SK-N-MC (cell line): Measurements from ENCODE around the gene FBXW9.
"Not testable (repeated sequence)": the region's sequence is repeated elsewhere in the genome, so short reads cannot be mapped to it uniquely, and the experiment has no call there.

Source experiments
- DNase-seq: peaks from one replicate; pipeline ENCODE4 v3.0.0-alpha.2; 2011; ENCODE audit warnings: low read depth, low spot score
- H3K27ac ChIP-seq: fragments of 200-600 bp; sonication (generic); 2 replicates; pipeline ENCODE4 v1.5.1; 2016; ENCODE audit warnings: mixed run types
- H3K36me3 ChIP-seq: fragments of 200-600 bp; sonication (generic); 2 replicates; pipeline ENCODE4 v1.6.1; 2017; ENCODE audit warnings: antibody characterized with exemption, low read length, mixed read lengths; ENCODE audit not compliant: insufficient read depth
- H3K4me3 ChIP-seq: fragments of 200-600 bp; sonication (generic); 2 replicates; pipeline ENCODE4 v1.5.1; 2016
- H3K9ac ChIP-seq: fragments of 200-600 bp; sonication (generic); 2 replicates; pipeline ENCODE4 v1.8.0; 2017; ENCODE audit warnings: mixed run types, mixed read lengths; ENCODE audit not compliant: insufficient read length
- H3K9me3 ChIP-seq: fragments of 200-600 bp; sonication (generic); 2 replicates; pipeline ENCODE4 v1.6.1; 2017; ENCODE audit warnings: low read depth, mild to moderate bottlenecking, antibody characterized with exemption, low read length, moderate library complexity, mixed read lengths
- EZH2 ChIP-seq: fragments of 200-600 bp; sonication (generic); IDR thresholded peaks from one replicate; pipeline ENCODE4 v1.6.1; 2017; ENCODE audit warnings: antibody characterized with exemption
- FOXP2 ChIP-seq: optimal IDR thresholded peaks from 2 replicates; pipeline ENCODE3; 2011; ENCODE audit warnings: mild to moderate bottlenecking, moderate library complexity; ENCODE audit not compliant: insufficient read depth; ENCODE audit errors: extremely low read length, control extremely low read depth
- POLR2AphosphoS5 ChIP-seq: IDR thresholded peaks from 2 replicates; pipeline ENCODE4 v1.6.1; 2012; ENCODE audit warnings: mild to moderate bottlenecking, low read depth, low read length, borderline replicate concordance

FBXW9 gene

DNA sequence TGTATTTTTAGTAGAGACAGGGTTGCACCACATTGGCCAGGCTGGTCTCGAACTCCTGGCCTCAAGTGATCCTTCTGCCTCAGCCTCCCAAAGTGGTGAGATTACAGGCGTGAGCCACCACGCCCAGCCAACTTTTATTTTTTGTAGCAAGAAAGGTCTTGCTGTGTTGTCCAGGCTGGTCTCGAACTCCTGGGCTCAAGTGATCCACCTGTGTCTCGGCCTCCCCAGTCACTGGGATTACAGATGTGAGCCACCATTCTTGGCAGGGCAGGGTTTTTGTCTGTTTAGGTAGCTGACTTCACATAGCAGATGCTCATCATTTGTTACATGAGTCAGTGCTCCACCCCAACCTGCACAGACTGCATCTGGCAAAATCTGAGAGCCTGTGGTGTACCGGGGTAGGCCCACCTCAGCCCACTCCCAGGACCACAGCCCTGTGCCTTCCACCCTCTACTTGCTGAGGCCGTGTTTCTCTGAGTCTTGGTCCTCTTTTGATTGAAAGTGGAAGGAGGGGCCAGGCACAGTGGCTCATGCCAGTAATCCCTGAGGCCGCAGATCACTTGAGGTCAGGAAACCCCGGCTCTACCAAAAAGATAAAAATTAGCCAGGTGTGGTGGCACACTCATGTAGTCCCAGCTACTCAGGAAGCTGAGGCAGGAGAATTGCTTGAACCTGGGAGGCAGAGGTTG is 31.5 kb upstream of the FBXW9 start:
- no peak for DNase-seq
- Histone ChIP-seq H3K27ac (no peak overlapping the region), H3K9ac (no peak overlapping the region), H3K4me3 (no peak overlapping the region), H3K9me3 (no peaks in the 10 kb centered on the region), H3K36me3 (peaks cover 45% of the 10 kb centered on the region)
- TF ChIP-seq EZH2, result no peak
- peak; percentile 29; the same call in 1 of the 2 replicates for TF ChIP-seq POLR2AphosphoS5
- TF ChIP-seq FOXP2, result no peak

DNA sequence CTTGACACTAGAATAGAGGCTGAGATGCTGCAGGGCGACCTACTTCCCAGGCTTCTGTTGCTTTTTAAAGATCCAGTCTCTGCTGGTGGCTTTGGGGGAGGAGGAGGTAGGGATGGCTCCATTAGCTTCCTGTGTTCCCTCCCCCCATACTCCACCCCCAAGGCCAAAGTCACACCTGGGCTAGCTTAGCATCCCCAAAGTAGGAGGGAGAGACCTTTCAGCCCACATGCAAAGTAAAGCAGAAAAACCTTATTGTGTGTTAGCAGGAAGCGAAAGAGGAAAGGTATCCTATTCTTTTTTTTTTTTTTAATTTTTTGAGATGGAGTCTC is 30.5 kb upstream of the FBXW9 start:
- DNase-seq, result no peak
- H3K36me3 ChIP-seq, result peaks cover 39% of the 10 kb centered on the region
- no peaks in the 10 kb centered on the region for H3K9me3 ChIP-seq
- no peak overlapping the region for H3K4me3 ChIP-seq
- H3K9ac ChIP-seq, result no peak overlapping the region
- no peak for TF ChIP-seq FOXP2
- TF ChIP-seq POLR2AphosphoS5, result no peak
- TF ChIP-seq EZH2, result no peak
- H3K27ac ChIP-seq, result peak overlapping the region; percentile 70; the same call in 1 of the 2 replicates

DNA sequence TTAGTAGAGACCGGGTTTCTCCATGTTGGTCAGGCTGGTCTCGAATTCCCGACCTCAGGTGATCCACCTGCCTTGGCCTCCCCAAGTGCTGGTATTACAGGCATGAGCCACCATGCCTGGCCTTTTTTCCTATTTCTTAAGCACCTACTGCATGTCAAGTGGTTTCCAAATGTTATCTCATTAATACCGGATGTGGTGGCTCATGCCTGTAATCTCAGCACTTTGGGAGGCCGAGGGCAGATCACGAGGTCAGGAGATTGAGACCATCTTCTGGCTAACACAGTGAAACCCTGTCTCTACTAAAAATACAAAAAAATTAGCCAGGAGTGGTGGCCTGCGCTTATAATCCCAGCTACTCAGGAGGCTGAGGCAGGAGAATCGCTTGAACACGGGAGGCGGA is 29.2 kb upstream of the FBXW9 start:
- not testable (repeated sequence) for H3K9ac ChIP-seq, DNase-seq, H3K27ac ChIP-seq, H3K9me3 ChIP-seq, H3K4me3 ChIP-seq
- H3K36me3 ChIP-seq, result peaks cover 30% of the 10 kb centered on the region

DNA sequence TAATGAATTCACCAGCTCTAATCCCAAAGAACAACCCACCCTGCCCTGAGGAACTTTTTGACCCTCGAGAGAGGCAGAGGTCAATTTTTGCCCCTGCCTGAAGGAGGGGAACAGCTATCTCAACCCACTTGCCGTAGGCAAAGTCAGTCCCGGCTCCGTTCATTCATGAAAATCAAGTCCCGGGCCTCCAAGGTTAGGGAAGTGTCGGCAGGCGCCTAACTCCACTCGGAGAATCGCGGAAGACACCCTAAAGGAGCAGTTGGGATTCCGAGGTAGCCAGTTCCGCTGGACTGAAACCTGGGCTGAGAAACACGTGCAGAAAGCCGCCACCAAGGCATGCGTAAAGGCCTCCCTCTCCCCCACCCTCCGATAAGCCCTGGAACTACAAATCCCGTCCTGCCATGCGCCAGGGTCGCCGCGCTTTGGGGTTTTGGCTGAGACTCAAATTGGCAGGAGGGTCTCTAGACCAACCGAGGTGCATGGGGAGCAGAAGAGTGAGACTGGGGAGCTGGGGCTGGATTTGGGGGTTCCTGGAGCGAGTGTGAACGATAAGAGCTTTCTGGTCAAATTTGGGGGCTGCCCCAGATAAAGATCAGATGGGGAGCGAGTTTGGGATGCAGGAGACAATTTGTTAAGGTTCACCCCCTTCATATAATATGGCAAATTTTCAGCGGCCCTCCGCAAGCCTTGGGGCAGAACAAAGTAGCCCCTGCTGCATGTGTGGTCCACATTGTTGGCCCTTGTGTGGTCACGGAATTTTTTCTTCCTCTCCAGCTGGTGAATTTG is 27.4 kb upstream of the FBXW9 start, which contains the start of gene TNPO2:
TNPO2 (minus strand) TSS at position 292 of the 786 bp plus-strand sequence. CDS start 2,955 bp downstream, outside the sequence.
- peaks cover 27% of the 10 kb centered on the region for H3K36me3 ChIP-seq
- H3K9ac ChIP-seq, result peak within 1 kb of the TSS; percentile 100
- peak; percentile 90 for TF ChIP-seq POLR2AphosphoS5
- no peak for TF ChIP-seq EZH2
- TF ChIP-seq FOXP2, result no peak
- peak within 1 kb of the TSS; percentile 97 for H3K4me3 ChIP-seq
- peak within 1 kb of the TSS; percentile 92 for H3K27ac ChIP-seq
- no peaks in the 10 kb centered on the region for H3K9me3 ChIP-seq
- no peak for DNase-seq

DNA sequence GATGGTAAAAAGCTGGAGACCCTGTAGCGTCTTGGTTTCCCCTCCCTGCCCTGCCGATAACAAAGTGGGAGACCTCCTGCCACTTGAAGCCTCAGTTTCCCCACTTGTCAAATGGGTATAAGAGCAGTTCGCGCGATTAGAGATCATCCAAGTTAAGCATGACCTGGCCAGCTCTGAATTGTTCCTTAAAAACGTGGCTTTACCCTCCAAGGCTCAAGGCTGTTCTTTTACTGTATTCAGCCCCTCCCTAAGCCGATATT is 26.9 kb upstream of the FBXW9 start:
- DNase-seq, result no peak
- peak overlapping the region; percentile 100 for H3K9ac ChIP-seq
- H3K9me3 ChIP-seq, result no peaks in the 10 kb centered on the region
- H3K27ac ChIP-seq, result peak overlapping the region; percentile 92
- TF ChIP-seq EZH2 (no peak), FOXP2 (no peak), POLR2AphosphoS5 (no peak)
- peaks cover 29% of the 10 kb centered on the region for H3K36me3 ChIP-seq
- peak overlapping the region; percentile 97 for H3K4me3 ChIP-seq

DNA sequence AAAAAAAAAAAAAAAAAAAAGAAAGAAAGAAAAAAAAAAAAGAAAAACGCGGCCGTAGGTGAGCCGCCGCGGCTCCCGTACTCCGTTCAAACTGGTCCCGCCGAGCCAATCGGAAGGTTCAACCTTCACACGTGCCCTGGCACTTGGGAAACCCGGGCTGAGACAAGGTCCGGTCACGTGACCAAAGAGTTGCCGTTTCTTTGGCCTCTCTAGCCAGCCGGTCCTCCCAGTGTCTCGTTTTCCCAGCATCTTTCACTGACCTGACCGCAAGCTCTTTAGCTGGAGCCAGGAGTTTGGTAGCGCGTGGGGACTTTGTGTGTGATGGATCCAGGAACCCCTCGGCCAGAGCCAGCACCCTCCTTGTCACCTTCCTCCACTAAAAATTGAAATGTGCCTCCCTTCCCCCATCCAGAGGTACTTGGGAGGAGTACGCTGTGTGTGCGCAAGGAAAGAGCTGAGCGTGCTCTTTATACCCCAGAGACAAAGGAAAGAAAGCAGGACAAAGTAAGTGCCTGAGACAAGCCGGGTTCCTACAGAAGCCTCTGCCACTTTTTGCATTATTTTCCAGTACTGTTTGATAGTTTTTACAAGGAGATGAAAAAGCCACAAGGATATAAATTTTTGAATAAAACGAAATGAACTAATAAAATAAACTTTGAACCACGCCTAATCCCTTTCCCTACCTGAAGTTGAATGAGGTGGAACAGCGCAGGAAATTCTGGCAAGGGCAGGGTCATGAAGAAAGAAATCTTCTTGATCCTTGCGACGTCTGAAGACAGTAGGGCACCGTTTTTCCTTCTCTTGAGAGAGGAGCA is 26.3 kb upstream of the FBXW9 start:
- DNase-seq, result peak; percentile 97
- H3K27ac ChIP-seq, result peak overlapping the region; percentile 92
- TF ChIP-seq POLR2AphosphoS5, result peak; percentile 91
- TF ChIP-seq EZH2, result no peak
- no peak for TF ChIP-seq FOXP2
- peak overlapping the region; percentile 100 for H3K9ac ChIP-seq
- no peaks in the 10 kb centered on the region for H3K9me3 ChIP-seq
- peak overlapping the region; percentile 97 for H3K4me3 ChIP-seq
- H3K36me3 ChIP-seq, result peaks cover 29% of the 10 kb centered on the region

DNA sequence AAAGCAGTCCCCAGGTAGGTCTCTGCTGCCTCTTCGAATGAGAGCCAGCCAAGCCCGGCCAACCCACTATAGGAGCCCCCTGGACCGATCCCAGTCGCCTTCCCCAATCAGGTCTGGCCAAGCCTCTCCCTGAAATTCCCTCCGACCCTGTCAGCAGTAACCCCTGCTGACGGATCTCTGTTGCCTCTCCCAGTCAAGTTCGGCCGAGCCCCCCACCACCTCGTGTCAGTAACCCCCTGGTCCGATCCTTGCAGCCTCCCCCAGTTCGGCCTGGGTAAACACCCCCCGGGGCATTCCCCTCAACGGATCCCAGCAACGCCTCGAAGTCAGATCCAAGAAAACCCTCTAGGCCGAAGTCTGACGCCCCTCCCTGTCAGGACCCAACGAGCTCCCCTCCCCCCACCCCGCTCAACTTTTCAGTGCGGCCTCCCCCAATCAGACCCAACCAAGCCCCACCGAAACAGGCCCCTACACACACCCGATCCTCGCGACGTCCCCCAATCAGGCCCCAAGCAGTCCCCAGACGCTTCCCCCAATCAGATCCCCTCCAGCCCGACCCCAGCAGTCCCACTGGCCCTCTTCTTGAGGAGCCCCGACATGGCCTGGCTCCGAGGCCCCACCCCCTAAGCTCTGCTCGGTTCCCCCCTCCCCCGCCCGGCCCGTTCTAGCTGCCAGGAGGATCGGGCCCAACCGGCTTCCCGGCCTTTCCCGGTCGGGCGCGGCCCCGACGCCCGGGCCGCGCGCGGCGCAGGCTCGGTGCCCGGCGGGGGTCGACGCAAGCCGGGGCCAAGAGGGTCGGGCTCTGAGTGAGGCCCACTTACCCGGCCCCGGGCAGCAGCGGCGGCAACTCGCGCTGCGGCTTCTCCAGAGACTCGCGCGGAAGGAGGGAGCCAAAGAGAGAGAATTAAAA is 25.5 kb upstream of the FBXW9 start:
- Histone ChIP-seq H3K36me3 (peaks cover 35% of the 10 kb centered on the region), H3K9ac (peak overlapping the region; percentile 100), H3K9me3 (no peaks in the 10 kb centered on the region), H3K4me3 (peak overlapping the region; percentile 97), H3K27ac (peak overlapping the region; percentile 92)
- TF ChIP-seq FOXP2 (no peak), EZH2 (no peak), POLR2AphosphoS5 (peak; percentile 48; the same call in 1 of the 2 replicates)
- no peak for DNase-seq
